SK-N-SH treated with all-trans-retinoic acid at 6 μM for 48 hours (cell line): ENCODE measurements around the gene KLHL35.

Experiments used
- ATAC-seq: fragments of 200-7000 bp; cut with Tn5 transposase; 3 replicates; pipeline ENCODE4 v1.9.1; 2020; ENCODE audit warnings: mild to moderate bottlenecking, moderate library complexity
- ARNTL ChIP-seq: fragments of 450-650 bp; formaldehyde crosslinking; IDR thresholded peaks from 2 replicates; pipeline ENCODE4 v1.5.0; 2020; ENCODE audit warnings: low read depth, mild to moderate bottlenecking, moderate library complexity, borderline replicate concordance
- BACH2 ChIP-seq: fragments of 250-450 bp; sonication (Bioruptor Pico); IDR thresholded peaks from 2 replicates; pipeline ENCODE4 v1.9.0; 2021; ENCODE audit warnings: mild to moderate bottlenecking, borderline replicate concordance
- CSDC2 ChIP-seq: fragments of 250-450 bp; sonication (Bioruptor Pico); IDR thresholded peaks from 2 replicates; pipeline ENCODE4 v1.5.0; 2020; ENCODE audit warnings: mild to moderate bottlenecking, moderate library complexity
- ESRRG ChIP-seq: fragments of 250-450 bp; sonication (Bioruptor Pico); IDR thresholded peaks from 2 replicates; pipeline ENCODE4 v1.6.1; 2021; ENCODE audit warnings: mild to moderate bottlenecking
- GLIS3 ChIP-seq: fragments of 250-450 bp; sonication (Bioruptor Pico); IDR thresholded peaks from 2 replicates; pipeline ENCODE4 v1.5.0; 2020; ENCODE audit warnings: mild to moderate bottlenecking, moderate library complexity
- ISL1 ChIP-seq: fragments of 250-450 bp; sonication (Bioruptor Pico); IDR thresholded peaks from 2 replicates; pipeline ENCODE4 v2.1.2; 2022; ENCODE audit warnings: mild to moderate bottlenecking, moderate library complexity
- OSR1 ChIP-seq: fragments of 250-450 bp; sonication (Bioruptor Pico); IDR thresholded peaks from 2 replicates; pipeline ENCODE4 v1.8.0; 2022; ENCODE audit warnings: moderate library complexity, mild to moderate bottlenecking, inconsistent platforms
- PPARA ChIP-seq: fragments of 250-450 bp; sonication (Bioruptor Pico); IDR thresholded peaks from 2 replicates; pipeline ENCODE4 v1.5.0; 2020; ENCODE audit warnings: mild to moderate bottlenecking, borderline replicate concordance
- RARB ChIP-seq: fragments of 250-450 bp; sonication (Bioruptor Pico); IDR thresholded peaks from 2 replicates; pipeline ENCODE4 v1.8.0; 2021; ENCODE audit warnings: mild to moderate bottlenecking, moderate library complexity
- SNAI2 ChIP-seq: fragments of 250-450 bp; sonication (Bioruptor Pico); IDR thresholded peaks from 2 replicates; pipeline ENCODE4 v1.5.0; 2020; ENCODE audit warnings: mild to moderate bottlenecking, moderate library complexity
- TCF4 ChIP-seq: fragments of 250-450 bp; sonication (Bioruptor Pico); IDR thresholded peaks from 2 replicates; pipeline ENCODE4 v1.8.0; 2021; ENCODE audit warnings: mild to moderate bottlenecking, moderate library complexity, borderline replicate concordance
- TOX ChIP-seq: fragments of 250-450 bp; sonication (Bioruptor Pico); IDR thresholded peaks from 2 replicates; pipeline ENCODE4 v1.8.0; 2021; ENCODE audit warnings: mild to moderate bottlenecking, moderate library complexity, borderline replicate concordance
- ZC3H10 ChIP-seq: fragments of 250-450 bp; sonication (Bioruptor Pico); IDR thresholded peaks from 2 replicates; pipeline ENCODE4 v1.5.1; 2021; ENCODE audit warnings: mild to moderate bottlenecking, moderate library complexity
- ZFP3 ChIP-seq: fragments of 250-450 bp; sonication (Bioruptor Pico); IDR thresholded peaks from 2 replicates; pipeline ENCODE4 v1.5.0; 2020; ENCODE audit warnings: mild to moderate bottlenecking, moderate library complexity
- ZFP30 ChIP-seq: fragments of 450-650 bp; formaldehyde crosslinking; IDR thresholded peaks from 2 replicates; pipeline ENCODE4 v1.5.0; 2022; ENCODE audit warnings: mild to moderate bottlenecking, moderate library complexity
- ZNF8 ChIP-seq: fragments of 450-650 bp; formaldehyde crosslinking; IDR thresholded peaks from 2 replicates; pipeline ENCODE4 v1.5.0; 2020; ENCODE audit warnings: mild to moderate bottlenecking, moderate library complexity
- TF ChIP-seq, protein P1 (sequence below): fragments of 250-450 bp; sonication (Bioruptor Pico); IDR thresholded peaks from 2 replicates; pipeline ENCODE4 v1.8.0; 2021; ENCODE audit warnings: low read depth, mild to moderate bottlenecking, moderate library complexity, borderline replicate concordance
- TF ChIP-seq, protein P2 (sequence below): fragments of 250-450 bp; sonication (Bioruptor Pico); IDR thresholded peaks from 2 replicates; pipeline ENCODE4 v1.5.0; 2020; ENCODE audit warnings: mild to moderate bottlenecking, moderate library complexity
- TF ChIP-seq, protein P3 (sequence below): fragments of 250-450 bp; sonication (Bioruptor Pico); IDR thresholded peaks from 2 replicates; pipeline ENCODE4 v1.5.1; 2020; ENCODE audit warnings: low read depth, mild to moderate bottlenecking, moderate library complexity
- TF ChIP-seq, protein P4 (sequence below): fragments of 250-450 bp; sonication (Bioruptor Pico); IDR thresholded peaks from 2 replicates; pipeline ENCODE4 v1.5.1; 2021; ENCODE audit warnings: mild to moderate bottlenecking, moderate library complexity

Gene KLHL35

DNA sequence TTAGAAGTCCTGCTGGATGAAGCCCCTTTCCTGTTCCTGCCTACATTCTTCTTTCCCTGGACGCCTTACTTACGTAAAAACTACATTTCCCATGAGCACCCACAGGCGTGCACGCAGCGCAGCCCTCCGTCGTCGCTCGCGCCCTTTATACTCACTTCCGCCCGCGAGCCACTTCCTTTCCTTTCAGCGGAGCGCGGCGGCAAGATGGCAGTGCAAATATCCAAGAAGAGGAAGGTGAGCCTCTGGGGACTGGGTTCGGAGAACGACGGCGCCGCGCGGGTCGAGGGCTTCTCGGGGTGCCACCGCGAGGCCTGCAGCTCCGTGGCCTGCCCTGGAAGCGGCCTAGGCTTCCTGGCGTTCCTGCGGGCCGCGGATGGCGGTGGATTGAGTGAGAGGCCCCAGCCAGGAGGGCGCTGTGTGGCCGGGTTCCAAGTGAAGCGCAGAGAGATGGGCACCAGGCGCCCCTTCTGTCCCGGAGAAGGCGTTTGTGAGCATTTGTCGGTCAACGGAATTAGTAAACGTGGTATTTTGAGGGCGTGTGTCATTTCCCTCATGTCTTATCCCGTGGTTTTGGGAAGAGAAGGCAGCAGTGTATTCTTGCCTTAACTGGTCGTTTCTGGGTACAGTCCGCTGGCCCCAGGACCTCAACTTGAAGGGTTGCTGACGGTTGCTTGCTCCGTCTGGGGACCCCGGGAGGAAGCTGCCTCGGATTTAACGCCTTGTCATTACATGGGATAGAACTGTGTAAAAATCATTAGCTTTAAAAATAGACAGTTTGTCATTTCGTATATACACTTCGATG is 33.5 kb downstream of the KLHL35 start, which contains the start of gene RPS3 (continued):
- TF ChIP-seq GLIS3 (CRISPR knock-in tag) (no peak), ZFP3 (CRISPR knock-in tag) (no peak), PPARA (CRISPR knock-in tag) (no peak)

DNA sequence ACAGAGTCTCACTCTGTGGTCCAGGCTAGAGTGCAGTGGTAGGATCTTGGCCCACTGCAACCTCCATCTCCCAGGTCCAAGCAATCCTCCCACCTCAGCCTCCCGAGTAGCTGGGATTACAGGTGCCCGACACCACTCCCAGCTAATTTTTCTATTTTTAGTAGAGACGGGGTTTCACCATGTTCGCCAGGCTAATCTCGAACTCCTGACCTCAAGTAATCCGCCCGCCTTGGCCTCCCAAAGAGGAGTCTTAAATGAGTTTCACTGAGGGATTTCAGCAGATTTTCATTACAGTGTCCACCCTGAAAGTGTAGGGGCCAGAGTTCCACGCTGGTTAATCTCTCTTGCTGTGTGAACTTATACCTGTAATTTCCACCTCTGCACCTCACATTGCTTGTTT is 34.1 kb downstream of the KLHL35 start:
- ATAC-seq: no peak; the same call in 2 of the 3 replicates
- TF ChIP-seq TOX: no peak
- TF ChIP-seq PPARA (CRISPR knock-in tag): no peak
- TF ChIP-seq ZC3H10 (CRISPR knock-in tag): no peak
- TF ChIP-seq, protein P1, sequence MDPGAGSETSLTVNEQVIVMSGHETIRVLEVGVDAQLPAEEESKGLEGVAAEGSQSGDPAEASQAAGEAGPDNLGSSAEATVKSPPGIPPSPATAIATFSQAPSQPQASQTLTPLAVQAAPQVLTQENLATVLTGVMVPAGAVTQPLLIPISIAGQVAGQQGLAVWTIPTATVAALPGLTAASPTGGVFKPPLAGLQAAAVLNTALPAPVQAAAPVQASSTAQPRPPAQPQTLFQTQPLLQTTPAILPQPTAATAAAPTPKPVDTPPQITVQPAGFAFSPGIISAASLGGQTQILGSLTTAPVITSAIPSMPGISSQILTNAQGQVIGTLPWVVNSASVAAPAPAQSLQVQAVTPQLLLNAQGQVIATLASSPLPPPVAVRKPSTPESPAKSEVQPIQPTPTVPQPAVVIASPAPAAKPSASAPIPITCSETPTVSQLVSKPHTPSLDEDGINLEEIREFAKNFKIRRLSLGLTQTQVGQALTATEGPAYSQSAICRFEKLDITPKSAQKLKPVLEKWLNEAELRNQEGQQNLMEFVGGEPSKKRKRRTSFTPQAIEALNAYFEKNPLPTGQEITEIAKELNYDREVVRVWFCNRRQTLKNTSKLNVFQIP (CRISPR knock-in tag): no peak
- no peak for TF ChIP-seq ZNF8 (CRISPR knock-in tag)
- no peak for TF ChIP-seq RARB (CRISPR knock-in tag)
- TF ChIP-seq GLIS3 (CRISPR knock-in tag): no peak
- TF ChIP-seq, all 23 proteins: peak for 0

DNA sequence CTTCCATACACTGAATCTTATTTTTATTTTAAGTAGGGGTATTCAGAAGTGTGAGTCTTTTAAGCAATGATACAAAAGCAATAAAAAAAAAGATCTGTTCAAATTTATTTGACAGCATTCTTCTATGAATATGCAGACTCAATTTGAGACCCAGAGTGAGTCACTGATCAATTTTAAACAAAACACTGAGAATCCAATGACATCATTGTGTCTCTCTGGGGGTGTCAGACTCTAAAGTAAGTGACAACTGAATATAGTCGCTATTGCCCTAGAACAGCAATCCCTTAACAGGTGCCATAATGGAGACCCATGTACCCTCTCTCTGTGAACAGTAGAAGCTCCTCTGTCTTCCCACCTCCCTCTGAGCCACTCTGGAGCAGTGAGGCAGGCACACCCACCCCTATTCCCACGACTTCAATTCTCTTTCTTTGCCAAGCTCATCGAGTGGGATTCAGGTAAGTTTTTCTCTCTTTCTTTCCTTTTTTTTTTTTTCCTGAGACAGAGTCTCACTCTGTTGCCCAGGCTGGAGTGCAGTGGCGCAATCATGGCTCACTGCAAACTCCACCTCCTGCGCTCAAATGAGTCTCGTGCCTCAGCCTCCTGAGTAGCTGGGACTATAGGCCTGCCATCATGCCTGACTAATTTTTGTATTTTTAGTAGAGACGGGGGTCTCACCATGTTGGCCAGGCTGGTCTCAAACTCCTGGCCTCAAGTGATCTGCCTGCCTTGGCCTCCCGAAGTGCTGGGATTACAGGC is 38.7 kb downstream of the KLHL35 start:
- no peak for ATAC-seq
- TF ChIP-seq SNAI2 (CRISPR knock-in tag) (no peak), CSDC2 (CRISPR knock-in tag) (no peak), PPARA (CRISPR knock-in tag) (no peak), ZC3H10 (CRISPR knock-in tag) (no peak), OSR1 (CRISPR knock-in tag) (no peak), ESRRG (CRISPR knock-in tag) (no peak), TCF4 (no peak), ZFP30 (CRISPR knock-in tag) (no peak), ARNTL (CRISPR knock-in tag) (no peak), ISL1 (CRISPR knock-in tag) (no peak), ZFP3 (CRISPR knock-in tag) (no peak), ZNF8 (CRISPR knock-in tag) (no peak), BACH2 (CRISPR knock-in tag) (no peak), TOX (no peak)
- TF ChIP-seq, protein P1 (CRISPR knock-in tag): no peak
- TF ChIP-seq, protein P2, sequence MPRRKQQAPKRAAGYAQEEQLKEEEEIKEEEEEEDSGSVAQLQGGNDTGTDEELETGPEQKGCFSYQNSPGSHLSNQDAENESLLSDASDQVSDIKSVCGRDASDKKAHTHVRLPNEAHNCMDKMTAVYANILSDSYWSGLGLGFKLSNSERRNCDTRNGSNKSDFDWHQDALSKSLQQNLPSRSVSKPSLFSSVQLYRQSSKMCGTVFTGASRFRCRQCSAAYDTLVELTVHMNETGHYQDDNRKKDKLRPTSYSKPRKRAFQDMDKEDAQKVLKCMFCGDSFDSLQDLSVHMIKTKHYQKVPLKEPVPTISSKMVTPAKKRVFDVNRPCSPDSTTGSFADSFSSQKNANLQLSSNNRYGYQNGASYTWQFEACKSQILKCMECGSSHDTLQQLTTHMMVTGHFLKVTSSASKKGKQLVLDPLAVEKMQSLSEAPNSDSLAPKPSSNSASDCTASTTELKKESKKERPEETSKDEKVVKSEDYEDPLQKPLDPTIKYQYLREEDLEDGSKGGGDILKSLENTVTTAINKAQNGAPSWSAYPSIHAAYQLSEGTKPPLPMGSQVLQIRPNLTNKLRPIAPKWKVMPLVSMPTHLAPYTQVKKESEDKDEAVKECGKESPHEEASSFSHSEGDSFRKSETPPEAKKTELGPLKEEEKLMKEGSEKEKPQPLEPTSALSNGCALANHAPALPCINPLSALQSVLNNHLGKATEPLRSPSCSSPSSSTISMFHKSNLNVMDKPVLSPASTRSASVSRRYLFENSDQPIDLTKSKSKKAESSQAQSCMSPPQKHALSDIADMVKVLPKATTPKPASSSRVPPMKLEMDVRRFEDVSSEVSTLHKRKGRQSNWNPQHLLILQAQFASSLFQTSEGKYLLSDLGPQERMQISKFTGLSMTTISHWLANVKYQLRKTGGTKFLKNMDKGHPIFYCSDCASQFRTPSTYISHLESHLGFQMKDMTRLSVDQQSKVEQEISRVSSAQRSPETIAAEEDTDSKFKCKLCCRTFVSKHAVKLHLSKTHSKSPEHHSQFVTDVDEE (CRISPR knock-in tag): no peak
- TF ChIP-seq, protein P3, sequence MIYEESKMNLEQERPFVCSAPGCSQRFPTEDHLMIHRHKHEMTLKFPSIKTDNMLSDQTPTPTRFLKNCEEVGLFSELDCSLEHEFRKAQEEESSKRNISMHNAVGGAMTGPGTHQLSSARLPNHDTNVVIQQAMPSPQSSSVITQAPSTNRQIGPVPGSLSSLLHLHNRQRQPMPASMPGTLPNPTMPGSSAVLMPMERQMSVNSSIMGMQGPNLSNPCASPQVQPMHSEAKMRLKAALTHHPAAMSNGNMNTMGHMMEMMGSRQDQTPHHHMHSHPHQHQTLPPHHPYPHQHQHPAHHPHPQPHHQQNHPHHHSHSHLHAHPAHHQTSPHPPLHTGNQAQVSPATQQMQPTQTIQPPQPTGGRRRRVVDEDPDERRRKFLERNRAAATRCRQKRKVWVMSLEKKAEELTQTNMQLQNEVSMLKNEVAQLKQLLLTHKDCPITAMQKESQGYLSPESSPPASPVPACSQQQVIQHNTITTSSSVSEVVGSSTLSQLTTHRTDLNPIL: no peak
- TF ChIP-seq, protein P4, sequence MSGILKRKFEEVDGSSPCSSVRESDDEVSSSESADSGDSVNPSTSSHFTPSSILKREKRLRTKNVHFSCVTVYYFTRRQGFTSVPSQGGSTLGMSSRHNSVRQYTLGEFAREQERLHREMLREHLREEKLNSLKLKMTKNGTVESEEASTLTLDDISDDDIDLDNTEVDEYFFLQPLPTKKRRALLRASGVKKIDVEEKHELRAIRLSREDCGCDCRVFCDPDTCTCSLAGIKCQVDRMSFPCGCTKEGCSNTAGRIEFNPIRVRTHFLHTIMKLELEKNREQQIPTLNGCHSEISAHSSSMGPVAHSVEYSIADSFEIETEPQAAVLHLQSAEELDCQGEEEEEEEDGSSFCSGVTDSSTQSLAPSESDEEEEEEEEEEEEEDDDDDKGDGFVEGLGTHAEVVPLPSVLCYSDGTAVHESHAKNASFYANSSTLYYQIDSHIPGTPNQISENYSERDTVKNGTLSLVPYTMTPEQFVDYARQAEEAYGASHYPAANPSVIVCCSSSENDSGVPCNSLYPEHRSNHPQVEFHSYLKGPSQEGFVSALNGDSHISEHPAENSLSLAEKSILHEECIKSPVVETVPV: no peak
